Measurements from ENCODE around the gene ARSG. TPM values are rescaled to one million over a fixed set of nuclear protein-coding genes. Genes with fewer than 3 reads are reported as not detected.

The ARSG gene
- total and polyA plus RNA-seq, 2 of the 13 experiments (the other 11 are each of a cell fraction or from before 2014, with no cell fraction given), result 3.7 to 15.2 TPM

DNA sequence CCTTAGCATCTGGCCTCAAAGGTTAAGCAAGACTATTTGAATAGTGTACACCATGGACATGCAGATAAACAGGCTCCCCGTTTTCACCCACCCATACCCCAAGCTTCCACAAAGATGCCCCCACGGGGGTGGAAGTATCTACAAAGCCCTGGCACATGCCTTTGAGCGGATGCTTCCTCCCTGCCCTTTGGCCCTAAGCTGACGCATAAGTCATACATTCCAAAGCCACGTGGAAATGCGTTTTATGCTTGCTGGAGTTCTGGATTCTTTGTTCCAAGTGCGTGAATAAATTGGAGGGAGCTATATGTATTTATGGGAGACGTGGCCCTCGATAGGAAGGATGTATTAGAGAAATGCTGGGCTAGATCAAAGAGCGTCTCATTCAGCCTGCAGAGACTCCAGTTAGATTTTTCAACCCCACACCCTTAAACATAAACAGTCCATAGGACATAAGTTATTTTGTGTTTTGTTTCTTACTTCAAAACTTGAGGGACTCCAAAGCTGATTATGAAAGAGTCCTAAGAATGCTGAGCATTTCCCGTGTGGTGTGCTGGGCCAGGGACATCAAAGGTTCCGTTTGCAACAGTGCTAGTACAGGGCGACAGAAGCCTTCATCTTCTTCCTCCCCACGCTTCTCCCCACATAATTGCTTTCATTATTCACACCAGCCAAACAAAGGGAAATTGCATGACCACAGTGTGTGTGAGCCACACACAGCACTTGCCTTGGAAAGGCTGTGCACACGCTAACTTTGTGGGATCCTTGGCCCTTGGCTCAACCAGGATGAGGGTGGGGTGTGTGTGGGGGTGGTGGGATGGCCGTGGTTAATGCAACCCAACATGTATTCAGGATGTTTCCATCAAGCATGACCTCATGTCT lies 92.4 kb downstream of the ARSG start (continued):
- TF ChIP-seq RARA (CRISPR knock-in tag; IDR thresholded peaks at IDR 0.05) (peak; percentile 94), KDM5A (IDR thresholded peaks at IDR 0.05; ENCODE audit: borderline replicate concordance, low read length) (peak; percentile 48; the same call in 1 of the 2 replicates), ZEB1 (IDR thresholded peaks at IDR 0.05; ENCODE audit: insufficient replicate concordance, low read depth) (no peak), BATF2 (CRISPR knock-in tag; IDR thresholded peaks at IDR 0.05) (peak; percentile 51; the same call in 1 of the 2 replicates), MAFK (conservative IDR thresholded peaks at IDR 0.05 in 1 of 2, IDR thresholded peaks at IDR 0.05 in 1 of 2; ENCODE audit: low read length in 2 of 2) (0 out of 4 replicates have a peak, but pooled peaks of 1 of the 2 experiments have one; percentile 10), ARID3A (IDR thresholded peaks at IDR 0.05; ENCODE audit: low read depth, low read length) (no peak), PAXIP1 (CRISPR knock-in tag; conservative IDR thresholded peaks at IDR 0.05) (peak; percentile 96), ZHX1 (CRISPR knock-in tag; IDR thresholded peaks at IDR 0.05; ENCODE audit: low read depth) (no peak; the same call in 1 of the 2 replicates), ZNF33A (CRISPR knock-in tag; IDR thresholded peaks at IDR 0.05; ENCODE audit: borderline replicate concordance) (no peak; the same call in 1 of the 2 replicates), TEAD3 (CRISPR knock-in tag; optimal IDR thresholded peaks at IDR 0.05; ENCODE audit: borderline replicate concordance) (peak; percentile 93), ZNF713 (CRISPR knock-in tag; IDR thresholded peaks at IDR 0.05) (0 out of 2 replicates have a peak, but pooled peaks have one; percentile 80)
- TF ChIP-seq, protein P1, sequence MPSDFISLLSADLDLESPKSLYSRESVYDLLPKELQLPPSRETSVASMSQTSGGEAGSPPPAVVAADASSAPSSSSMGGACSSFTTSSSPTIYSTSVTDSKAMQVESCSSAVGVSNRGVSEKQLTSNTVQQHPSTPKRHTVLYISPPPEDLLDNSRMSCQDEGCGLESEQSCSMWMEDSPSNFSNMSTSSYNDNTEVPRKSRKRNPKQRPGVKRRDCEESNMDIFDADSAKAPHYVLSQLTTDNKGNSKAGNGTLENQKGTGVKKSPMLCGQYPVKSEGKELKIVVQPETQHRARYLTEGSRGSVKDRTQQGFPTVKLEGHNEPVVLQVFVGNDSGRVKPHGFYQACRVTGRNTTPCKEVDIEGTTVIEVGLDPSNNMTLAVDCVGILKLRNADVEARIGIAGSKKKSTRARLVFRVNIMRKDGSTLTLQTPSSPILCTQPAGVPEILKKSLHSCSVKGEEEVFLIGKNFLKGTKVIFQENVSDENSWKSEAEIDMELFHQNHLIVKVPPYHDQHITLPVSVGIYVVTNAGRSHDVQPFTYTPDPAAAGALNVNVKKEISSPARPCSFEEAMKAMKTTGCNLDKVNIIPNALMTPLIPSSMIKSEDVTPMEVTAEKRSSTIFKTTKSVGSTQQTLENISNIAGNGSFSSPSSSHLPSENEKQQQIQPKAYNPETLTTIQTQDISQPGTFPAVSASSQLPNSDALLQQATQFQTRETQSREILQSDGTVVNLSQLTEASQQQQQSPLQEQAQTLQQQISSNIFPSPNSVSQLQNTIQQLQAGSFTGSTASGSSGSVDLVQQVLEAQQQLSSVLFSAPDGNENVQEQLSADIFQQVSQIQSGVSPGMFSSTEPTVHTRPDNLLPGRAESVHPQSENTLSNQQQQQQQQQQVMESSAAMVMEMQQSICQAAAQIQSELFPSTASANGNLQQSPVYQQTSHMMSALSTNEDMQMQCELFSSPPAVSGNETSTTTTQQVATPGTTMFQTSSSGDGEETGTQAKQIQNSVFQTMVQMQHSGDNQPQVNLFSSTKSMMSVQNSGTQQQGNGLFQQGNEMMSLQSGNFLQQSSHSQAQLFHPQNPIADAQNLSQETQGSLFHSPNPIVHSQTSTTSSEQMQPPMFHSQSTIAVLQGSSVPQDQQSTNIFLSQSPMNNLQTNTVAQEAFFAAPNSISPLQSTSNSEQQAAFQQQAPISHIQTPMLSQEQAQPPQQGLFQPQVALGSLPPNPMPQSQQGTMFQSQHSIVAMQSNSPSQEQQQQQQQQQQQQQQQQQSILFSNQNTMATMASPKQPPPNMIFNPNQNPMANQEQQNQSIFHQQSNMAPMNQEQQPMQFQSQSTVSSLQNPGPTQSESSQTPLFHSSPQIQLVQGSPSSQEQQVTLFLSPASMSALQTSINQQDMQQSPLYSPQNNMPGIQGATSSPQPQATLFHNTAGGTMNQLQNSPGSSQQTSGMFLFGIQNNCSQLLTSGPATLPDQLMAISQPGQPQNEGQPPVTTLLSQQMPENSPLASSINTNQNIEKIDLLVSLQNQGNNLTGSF (CRISPR knock-in tag; IDR thresholded peaks at IDR 0.05), result no peak
